GM12872 (cell line): ENCODE measurements around the gene KCNQ1.

Experiments
- TF ChIP-seq, protein P1 (sequence below): IDR thresholded peaks from 3 replicates; pipeline ENCODE4 v1.5.1; 2011; ENCODE audit warnings: low read depth, mild to moderate bottlenecking, low read length, moderate library complexity; ENCODE audit not compliant: insufficient read depth

The KCNQ1 gene

DNA sequence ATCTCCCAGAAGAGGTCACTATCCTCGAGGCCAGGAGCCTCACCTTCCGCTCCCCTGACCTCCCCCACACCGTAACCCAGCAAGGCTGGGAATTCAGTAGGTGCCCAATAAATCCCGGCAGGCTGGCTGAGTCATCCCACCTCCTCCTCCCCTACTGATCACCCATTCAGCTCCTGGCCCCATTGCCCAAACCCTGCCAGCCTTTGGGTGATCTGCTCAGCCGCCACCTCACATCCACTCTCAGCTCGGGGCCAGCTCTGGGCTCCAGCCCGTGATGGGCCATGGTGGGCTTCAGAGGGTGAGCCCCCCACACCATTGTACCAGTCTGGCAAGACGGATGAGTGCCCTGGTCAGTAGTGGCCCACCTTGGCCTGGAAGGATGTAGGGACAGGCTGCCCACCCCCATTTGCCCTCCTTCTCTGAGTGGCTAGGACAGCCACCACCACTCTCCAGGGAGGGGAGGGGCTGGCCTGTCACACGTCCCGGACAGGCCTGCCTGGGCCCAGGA lies 8.7 kb upstream of the KCNQ1 start:
- TF ChIP-seq, protein P1, sequence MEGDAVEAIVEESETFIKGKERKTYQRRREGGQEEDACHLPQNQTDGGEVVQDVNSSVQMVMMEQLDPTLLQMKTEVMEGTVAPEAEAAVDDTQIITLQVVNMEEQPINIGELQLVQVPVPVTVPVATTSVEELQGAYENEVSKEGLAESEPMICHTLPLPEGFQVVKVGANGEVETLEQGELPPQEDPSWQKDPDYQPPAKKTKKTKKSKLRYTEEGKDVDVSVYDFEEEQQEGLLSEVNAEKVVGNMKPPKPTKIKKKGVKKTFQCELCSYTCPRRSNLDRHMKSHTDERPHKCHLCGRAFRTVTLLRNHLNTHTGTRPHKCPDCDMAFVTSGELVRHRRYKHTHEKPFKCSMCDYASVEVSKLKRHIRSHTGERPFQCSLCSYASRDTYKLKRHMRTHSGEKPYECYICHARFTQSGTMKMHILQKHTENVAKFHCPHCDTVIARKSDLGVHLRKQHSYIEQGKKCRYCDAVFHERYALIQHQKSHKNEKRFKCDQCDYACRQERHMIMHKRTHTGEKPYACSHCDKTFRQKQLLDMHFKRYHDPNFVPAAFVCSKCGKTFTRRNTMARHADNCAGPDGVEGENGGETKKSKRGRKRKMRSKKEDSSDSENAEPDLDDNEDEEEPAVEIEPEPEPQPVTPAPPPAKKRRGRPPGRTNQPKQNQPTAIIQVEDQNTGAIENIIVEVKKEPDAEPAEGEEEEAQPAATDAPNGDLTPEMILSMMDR = no peak

DNA sequence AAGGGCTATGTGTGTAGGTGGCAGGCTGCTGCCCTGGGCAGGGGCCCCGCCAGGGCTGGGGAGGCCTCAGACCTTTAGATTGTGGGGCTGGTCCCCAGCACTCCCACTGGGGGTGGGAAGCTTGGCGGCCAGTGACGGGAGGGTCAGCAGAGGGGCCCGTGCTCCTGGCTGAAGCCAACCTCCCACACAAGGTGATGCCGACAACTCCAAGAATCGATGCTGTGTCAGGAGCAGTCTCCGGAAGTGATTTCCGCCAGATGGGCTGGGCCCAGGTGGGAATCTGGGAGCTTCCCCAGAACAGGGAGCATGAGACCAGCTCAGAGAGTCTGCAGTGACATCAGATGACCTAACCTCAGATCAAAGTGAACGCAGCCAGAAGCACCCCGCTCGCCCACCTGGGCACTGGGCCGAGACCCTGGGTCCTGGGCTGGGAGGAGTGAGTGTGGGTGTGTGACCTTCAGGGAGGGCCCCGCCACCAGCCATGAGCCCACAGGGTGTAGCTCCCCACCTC lies 8.2 kb upstream of the KCNQ1 start:
- TF ChIP-seq, protein P1 = no peak

DNA sequence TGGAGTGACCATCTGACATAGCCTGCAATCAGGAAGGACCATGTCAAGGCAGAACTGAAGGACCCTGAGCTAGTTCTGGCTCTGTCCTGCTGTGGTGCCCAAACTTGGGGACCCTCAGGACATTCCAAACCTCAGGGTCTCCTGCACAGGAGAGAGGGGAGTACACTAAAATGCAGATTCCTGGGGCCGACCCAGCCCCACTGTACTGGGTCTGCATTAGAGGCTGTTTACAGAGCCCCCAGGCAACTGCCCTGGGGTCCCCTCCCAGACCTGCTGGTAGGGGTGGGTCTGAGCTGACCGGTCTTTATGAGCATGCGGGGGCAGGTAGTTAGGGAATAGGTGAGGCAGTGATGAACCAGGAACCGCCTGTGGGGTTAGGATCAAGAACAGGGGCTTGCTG lies 7.3 kb upstream of the KCNQ1 start:
- TF ChIP-seq, protein P1 = no peak

DNA sequence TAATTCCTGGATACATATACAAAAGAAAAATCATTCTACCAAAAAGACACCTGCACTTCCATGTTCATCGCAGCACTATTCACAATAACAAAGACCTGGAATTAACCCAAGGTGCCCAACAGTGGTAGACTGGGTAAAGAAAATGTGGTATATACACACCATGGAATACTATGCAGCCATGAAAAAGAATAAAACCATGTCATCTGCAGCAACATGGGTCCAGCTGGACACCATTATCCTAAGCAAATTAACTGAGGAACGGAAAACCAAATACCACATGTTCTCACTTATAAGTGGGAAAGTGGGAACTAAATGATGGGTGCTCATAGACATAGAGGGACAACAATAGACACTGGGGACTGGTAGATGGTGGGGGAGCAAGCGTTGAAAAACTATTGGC lies 5.0 kb upstream of the KCNQ1 start:
- TF ChIP-seq, protein P1 = no peak

DNA sequence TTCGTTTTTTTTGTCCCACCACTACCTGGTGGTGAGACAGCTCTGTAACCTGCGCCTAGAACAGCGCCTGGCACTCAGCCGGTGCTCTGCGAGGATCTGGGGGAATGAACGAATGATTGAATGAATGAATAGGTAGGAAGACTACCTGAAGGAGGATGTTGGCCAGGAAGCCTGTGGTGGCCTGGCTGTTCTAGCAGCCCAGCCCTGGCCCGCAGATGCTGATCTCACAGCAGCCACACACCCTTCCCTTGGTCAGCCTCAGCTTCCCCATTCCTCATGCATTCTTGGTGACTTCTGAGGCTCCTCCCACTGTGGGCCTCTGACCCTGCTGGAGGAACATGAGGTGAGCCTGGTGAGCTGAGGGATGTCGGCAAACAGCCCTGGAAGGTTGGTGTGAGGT lies 4.2 kb upstream of the KCNQ1 start:
- TF ChIP-seq, protein P1 = no peak

DNA sequence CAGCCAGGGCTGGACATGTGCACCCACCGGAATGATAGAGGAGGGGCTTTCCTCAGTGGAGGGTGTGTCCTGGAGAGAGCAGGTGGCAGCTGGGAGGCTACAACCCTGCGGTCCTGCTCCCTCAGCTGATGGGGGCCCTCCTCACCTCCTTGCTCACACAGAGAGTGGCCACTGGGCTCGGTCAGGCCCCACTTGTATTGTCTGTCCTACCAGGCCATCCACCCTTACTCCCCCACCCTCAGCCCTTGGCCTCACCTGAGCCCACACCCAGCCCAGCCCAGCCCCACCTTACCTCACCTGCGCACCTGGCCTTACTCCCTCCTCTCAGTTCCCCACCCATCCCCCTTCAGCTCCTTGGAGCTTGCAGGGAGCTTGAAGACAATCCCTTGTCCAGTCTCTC lies 3.6 kb upstream of the KCNQ1 start:
- TF ChIP-seq, protein P1 = no peak

DNA sequence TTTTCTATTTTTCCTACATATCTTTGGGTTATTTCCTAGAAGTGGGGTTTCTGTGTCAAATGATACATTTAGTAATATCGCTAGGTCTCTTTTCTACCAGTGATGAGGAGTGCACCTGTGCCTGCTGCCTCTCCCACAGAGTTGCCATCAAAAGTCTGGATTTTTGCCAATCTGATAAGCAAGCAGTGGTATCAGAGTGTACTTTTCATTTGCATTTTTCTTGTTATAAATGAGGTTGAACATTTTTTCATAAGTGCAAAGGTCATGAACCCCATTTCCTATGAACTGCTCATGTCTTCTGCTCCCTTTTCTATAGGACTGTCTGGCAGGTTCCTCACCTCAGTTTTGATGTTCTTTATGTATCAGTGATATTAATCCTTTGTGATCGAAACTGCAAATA lies 2.2 kb upstream of the KCNQ1 start:
- TF ChIP-seq, protein P1 = no peak
